ENCODE data around the gene ITGB3BP.

Gene ITGB3BP

DNA sequence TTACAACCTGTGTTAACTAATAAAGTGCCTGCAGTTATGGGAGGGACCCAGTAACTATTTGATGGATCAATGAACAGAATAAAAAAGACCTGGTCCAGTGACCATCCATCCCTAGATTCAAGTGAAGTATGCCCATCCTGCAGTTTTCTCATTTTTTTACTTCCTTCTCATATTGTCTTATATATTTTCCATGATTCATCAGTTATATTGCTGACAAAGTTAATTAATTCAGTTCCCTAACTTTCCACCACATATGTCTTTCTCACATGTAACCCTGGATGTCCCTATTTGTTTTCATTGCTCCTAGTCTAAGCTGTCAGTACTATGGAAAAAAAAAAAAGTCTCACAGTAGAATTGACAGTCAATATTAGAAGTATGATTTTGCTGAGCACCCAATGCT is 64.3 kb downstream of the ITGB3BP start:
- TF ChIP-seq ZBTB7A (IDR thresholded peaks at IDR 0.05; ENCODE audit: low read depth) (no peak), CEBPB (IDR thresholded peaks at IDR 0.05) (no peak)

DNA sequence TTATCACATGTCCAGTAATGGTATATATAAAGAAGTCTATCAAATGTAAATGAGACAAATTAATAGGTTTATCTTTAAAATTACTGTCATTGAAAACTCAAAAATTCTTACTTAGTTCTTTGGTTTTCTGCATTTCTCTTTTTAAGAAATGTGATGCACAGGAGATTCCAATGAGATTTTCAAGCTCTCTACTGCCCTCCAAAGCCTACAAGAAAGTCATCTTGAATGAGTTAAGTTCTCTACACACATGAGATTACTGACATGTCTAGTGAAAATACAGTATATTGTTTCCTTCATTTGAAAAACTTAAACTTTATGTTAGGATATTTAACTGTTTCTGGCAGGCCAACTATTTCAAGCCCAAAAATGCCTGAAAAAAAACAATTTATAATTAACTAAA is 68.8 kb downstream of the ITGB3BP start:
- TF ChIP-seq RAD21 (IDR thresholded peaks at IDR 0.05; ENCODE audit: low read depth) (peak; percentile 9; the same call in 1 of the 2 replicates), NFIC (IDR thresholded peaks at IDR 0.05) (no peak)

DNA sequence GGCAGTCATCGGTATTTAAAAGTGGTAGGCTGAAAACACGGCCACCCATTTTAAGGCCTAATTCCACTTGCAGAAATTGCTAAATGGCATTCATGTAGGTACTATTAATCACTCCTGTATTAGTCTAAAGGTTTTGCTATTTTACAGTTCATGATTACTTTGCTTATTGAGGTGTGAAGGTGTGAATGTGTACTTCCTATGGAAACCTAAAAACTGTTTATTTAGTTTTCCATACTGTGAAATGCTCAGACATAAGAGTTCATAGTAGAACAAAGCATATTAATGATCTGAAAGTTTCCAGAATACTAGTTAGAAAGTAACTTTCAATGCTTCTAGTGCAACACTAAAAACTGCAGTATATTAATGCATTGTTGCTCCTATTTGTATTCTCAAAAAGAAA is 69.8 kb downstream of the ITGB3BP start:
- TF ChIP-seq, protein P1, sequence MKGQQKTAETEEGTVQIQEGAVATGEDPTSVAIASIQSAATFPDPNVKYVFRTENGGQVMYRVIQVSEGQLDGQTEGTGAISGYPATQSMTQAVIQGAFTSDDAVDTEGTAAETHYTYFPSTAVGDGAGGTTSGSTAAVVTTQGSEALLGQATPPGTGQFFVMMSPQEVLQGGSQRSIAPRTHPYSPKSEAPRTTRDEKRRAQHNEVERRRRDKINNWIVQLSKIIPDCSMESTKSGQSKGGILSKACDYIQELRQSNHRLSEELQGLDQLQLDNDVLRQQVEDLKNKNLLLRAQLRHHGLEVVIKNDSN (IDR thresholded peaks at IDR 0.05): no peak
- TF ChIP-seq, protein P2, sequence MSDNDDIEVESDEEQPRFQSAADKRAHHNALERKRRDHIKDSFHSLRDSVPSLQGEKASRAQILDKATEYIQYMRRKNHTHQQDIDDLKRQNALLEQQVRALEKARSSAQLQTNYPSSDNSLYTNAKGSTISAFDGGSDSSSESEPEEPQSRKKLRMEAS (IDR thresholded peaks at IDR 0.05): no peak

DNA sequence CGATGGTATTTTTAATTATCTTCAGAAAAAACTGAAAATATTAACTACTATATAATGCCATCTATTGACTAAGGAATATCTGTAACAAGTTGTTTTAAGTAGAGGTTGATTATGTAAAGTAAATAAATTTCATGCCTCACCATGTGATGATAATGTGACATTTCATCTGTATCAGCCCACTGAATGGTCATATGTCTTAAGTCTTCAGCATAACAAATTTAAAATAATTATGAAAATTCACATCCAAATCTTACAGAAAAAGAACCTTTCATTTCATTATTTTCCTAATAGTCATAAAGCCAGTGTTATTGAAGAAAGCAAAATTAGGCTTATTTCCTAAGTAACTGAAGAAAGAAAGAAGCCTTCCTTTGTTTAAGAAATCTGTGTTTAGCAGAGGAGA is 72.6 kb downstream of the ITGB3BP start:
- no peak for TF ChIP-seq YY1 (IDR thresholded peaks at IDR 0.05; ENCODE audit: low read depth)
- no peak for TF ChIP-seq TEAD4 (IDR thresholded peaks at IDR 0.05)
- no peak for TF ChIP-seq CREB1 (IDR thresholded peaks at IDR 0.05; ENCODE audit: low read depth)
- TF ChIP-seq, protein P3, sequence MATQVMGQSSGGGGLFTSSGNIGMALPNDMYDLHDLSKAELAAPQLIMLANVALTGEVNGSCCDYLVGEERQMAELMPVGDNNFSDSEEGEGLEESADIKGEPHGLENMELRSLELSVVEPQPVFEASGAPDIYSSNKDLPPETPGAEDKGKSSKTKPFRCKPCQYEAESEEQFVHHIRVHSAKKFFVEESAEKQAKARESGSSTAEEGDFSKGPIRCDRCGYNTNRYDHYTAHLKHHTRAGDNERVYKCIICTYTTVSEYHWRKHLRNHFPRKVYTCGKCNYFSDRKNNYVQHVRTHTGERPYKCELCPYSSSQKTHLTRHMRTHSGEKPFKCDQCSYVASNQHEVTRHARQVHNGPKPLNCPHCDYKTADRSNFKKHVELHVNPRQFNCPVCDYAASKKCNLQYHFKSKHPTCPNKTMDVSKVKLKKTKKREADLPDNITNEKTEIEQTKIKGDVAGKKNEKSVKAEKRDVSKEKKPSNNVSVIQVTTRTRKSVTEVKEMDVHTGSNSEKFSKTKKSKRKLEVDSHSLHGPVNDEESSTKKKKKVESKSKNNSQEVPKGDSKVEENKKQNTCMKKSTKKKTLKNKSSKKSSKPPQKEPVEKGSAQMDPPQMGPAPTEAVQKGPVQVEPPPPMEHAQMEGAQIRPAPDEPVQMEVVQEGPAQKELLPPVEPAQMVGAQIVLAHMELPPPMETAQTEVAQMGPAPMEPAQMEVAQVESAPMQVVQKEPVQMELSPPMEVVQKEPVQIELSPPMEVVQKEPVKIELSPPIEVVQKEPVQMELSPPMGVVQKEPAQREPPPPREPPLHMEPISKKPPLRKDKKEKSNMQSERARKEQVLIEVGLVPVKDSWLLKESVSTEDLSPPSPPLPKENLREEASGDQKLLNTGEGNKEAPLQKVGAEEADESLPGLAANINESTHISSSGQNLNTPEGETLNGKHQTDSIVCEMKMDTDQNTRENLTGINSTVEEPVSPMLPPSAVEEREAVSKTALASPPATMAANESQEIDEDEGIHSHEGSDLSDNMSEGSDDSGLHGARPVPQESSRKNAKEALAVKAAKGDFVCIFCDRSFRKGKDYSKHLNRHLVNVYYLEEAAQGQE (IDR thresholded peaks at IDR 0.05; ENCODE audit: low read depth): no peak
- TF ChIP-seq CEBPB (IDR thresholded peaks at IDR 0.05): no peak
- no peak for TF ChIP-seq RAD21 (IDR thresholded peaks at IDR 0.05; ENCODE audit: low read depth)
- TF ChIP-seq, protein P2 (IDR thresholded peaks at IDR 0.05): no peak
- TF ChIP-seq EP300 (IDR thresholded peaks at IDR 0.05; ENCODE audit: borderline replicate concordance): no peak

DNA sequence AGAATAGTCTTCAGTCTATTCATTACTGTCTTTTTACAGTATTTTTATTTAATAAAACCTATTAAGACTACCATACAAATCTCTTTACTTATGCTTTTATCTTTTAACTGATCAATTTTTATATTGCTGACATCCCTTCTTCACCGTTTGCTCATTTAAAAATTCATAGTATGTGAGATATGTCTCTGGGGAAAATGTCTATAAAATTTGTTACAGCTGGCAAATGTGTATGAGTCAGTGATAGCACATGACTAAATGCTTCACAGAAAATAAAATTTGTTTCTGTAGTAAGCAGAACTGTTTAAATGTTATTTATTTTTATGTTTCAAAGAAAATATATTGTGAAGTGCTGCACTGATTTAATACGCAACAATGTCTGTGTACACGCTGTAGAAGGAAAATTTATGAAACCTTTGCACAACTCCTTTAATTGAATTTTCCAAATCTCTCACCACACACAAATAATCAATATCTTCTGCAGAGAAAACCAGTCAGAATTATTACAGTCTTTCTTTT is 74.2 kb downstream of the ITGB3BP start:
- TF ChIP-seq, protein P2 (IDR thresholded peaks at IDR 0.05): no peak
- TF ChIP-seq FOXM1 (IDR thresholded peaks at IDR 0.05; ENCODE audit: borderline replicate concordance, low read depth) (no peak), TCF12 (IDR thresholded peaks at IDR 0.05; ENCODE audit: low read depth) (no peak), EGR1 (IDR thresholded peaks at IDR 0.05) (no peak), NFIC (IDR thresholded peaks at IDR 0.05) (no peak), CREB1 (IDR thresholded peaks at IDR 0.05; ENCODE audit: low read depth) (no peak), TAF1 (IDR thresholded peaks at IDR 0.05; ENCODE audit: low read depth) (no peak), EP300 (IDR thresholded peaks at IDR 0.05; ENCODE audit: borderline replicate concordance) (no peak), YY1 (IDR thresholded peaks at IDR 0.05; ENCODE audit: low read depth) (no peak), RAD21 (IDR thresholded peaks at IDR 0.05; ENCODE audit: low read depth) (no peak), CEBPB (IDR thresholded peaks at IDR 0.05) (no peak), TEAD4 (IDR thresholded peaks at IDR 0.05) (no peak), ZBTB7A (IDR thresholded peaks at IDR 0.05; ENCODE audit: low read depth) (no peak)
- TF ChIP-seq, protein P1 (IDR thresholded peaks at IDR 0.05): no peak
- TF ChIP-seq, protein P3 (IDR thresholded peaks at IDR 0.05; ENCODE audit: low read depth): no peak

DNA sequence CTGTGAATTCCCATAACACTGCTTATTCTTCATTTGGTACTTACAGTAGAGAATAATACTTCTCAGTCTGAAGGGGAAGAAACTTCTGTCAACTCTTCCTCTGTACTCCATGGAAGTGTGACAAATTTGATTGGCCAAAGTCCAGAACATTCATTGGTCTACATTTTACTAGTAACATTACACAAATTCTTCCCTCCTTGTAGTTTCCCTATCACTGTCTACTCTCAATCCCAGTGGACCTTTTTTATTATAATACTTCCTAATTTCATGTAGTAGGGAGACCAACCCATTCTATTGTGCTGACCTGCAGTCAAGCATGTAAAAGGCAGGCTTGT is 80.9 kb downstream of the ITGB3BP start:
- TF ChIP-seq TCF12 (IDR thresholded peaks at IDR 0.05; ENCODE audit: low read depth) (no peak), TEAD4 (IDR thresholded peaks at IDR 0.05) (no peak), CEBPB (IDR thresholded peaks at IDR 0.05) (no peak), NFIC (IDR thresholded peaks at IDR 0.05) (no peak), YY1 (IDR thresholded peaks at IDR 0.05; ENCODE audit: low read depth) (no peak), RAD21 (IDR thresholded peaks at IDR 0.05; ENCODE audit: low read depth) (no peak), EGR1 (IDR thresholded peaks at IDR 0.05) (no peak), FOXM1 (IDR thresholded peaks at IDR 0.05; ENCODE audit: borderline replicate concordance, low read depth) (no peak), EP300 (IDR thresholded peaks at IDR 0.05; ENCODE audit: borderline replicate concordance) (no peak), TAF1 (IDR thresholded peaks at IDR 0.05; ENCODE audit: low read depth) (no peak), CREB1 (IDR thresholded peaks at IDR 0.05; ENCODE audit: low read depth) (no peak), ZBTB7A (IDR thresholded peaks at IDR 0.05; ENCODE audit: low read depth) (no peak)
- TF ChIP-seq, protein P1 (IDR thresholded peaks at IDR 0.05): no peak
- TF ChIP-seq, protein P2 (IDR thresholded peaks at IDR 0.05): no peak
- TF ChIP-seq, protein P3 (IDR thresholded peaks at IDR 0.05; ENCODE audit: low read depth): no peak
